GM18526 (cell line): ENCODE measurements around the gene PPP1R12A.

Experiments used
- POLR2A ChIP-seq: IDR thresholded peaks from 3 replicates; pipeline ENCODE4 v1.6.1; 2011; ENCODE audit not compliant: insufficient read length; ENCODE audit errors: extremely low read depth

The PPP1R12A gene

DNA sequence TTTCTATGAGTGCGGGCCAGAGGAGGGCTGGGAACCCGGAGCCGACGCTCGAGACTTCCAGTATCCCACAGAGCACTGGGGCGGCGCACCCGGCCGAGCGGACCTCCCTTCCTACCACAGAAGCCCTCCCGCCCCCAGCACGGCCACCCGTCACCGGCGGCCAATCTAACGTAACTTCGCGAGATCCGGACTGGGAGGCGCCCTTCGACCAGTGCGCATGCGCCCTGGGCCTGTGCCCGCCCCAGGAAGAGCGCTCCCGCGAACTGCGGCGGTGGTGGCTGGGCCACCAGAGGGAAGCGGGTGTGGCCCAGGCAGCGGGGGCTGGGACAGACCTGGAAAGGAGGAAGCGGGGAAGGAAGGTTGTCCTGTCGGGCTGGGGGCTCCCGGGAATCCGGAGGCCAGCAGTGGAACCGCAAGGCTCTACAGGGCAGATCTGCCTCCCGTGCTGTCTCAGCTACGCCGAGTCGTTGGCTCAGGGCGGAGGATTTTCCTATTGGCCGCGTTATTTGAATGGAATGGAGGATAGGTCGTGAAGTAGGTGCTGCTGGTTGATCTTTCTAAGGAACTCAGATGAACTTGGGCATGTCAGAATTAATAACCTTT is at the start of gene PPP1R12A:
Gene PPP1R12A, minus strand, starts transcription at position 77 of the 603 bp plus-strand sequence. CDS start 166 bp downstream, outside the sequence.
- peak; percentile 94 for TF ChIP-seq POLR2A

DNA sequence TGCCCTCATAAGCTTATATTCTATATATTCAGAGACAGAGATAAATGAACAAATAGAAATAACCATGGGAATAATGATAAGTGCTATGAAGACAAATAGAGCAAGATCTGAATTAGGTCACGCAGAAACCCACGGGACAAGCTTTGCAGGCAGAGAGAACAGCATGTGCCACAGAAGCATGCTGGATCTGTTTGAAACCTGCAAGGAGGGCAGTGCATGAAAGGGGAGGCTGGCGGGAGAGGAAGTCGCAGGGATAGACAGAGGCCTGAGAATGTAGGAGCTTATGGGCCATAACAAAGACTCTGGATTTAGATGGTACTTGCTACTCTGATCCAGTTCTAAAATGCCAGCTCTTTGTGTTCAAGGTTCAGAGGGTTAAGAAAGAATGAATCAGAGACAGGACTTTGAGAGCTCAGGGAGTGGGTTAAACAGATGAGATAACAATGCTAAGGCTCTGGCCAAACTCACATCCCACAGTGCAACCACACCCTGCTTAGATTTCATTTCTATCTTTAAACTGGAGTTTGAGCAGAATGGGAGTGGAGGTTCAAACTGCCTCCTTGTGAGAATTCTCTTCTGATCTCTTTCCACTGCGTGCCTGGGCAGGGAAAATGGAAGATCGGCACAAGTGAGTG is 49.2 kb upstream of the PPP1R12A start:
- TF ChIP-seq POLR2A = no peak

DNA sequence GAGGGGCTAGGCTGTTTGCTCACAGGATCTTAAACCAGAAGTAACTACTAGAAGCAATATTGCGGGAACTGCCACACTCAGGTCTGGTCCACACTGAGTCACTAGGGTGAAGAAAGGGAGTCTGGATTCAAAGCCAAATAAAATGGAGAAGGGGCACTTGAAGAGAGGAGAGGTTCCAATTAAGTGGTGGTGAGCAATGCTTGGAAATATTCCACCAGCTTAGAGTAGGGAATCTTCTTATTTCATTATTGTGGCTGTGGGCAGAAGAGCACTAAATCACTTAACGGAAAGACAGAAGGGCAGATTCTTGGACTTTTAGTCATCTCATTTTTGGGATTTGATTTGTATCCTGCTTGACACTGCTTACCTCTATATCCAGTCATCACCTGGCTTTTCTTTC is 48.6 kb upstream of the PPP1R12A start:
- no peak for TF ChIP-seq POLR2A

DNA sequence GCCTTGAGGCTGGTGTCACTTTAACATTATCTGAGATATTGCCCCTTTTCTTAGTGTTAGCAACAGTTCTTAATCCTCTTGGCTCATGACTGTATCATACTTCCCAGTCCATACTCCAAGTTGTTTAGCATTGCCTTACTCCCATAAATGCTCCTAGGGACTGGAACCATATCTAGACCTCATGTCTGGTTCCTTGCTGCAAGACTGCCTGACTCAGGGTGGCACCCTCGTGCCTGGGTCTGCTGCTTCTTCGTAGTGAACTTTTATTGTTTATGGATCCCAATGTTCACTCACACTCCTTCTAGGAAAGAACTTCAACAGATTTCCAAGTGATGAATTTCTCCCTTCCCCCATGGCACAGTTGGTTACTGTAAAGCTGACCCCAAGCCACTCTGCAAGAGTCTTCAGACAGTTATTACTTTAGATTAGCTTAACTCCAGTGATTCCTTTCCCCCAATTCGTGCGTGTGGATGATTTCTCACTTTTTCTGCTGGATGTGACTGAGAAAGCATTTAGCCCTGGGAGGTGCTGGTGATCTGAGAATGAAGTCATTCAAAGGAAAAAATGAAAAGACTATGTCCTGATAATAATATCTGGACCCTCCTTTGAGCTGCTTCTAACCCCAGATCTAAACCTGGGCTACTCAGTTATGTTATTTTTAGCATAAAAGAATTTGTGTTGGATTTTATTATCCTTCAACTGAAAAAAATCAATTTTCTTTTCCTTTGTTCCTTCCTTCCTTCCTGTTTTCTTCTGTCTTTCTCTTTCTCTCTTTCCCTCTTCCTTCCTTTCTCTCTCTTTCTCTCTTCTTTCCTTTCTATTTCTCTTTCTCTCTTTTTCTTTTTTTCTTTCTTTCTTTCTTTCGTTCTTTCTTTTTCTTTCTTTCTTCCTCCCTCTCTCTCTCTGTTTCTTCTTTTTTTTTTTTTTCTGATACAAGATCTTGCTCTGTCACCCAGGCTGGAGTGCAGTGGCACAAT is 47.5 kb upstream of the PPP1R12A start:
- TF ChIP-seq POLR2A = no peak

DNA sequence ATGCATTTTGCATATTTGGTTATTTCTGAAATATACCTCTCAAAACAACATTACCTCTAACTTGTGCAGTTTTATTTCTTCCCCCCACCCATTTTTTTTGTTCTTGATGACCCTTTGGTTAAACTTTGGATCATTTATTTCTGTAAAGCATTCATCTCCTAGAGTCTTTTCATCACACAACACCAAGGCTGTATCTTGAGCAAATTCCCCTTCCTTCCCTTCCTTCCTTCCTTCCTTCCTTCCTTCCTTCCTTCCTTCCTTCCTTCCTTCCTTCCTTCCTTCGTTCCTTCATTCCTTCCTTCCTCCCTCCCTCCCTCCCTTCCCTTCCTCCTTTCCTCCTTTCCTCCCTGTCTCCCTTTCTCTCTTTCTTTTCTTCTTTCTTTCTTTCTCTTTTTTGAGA is 43.8 kb upstream of the PPP1R12A start:
- no peak for TF ChIP-seq POLR2A

DNA sequence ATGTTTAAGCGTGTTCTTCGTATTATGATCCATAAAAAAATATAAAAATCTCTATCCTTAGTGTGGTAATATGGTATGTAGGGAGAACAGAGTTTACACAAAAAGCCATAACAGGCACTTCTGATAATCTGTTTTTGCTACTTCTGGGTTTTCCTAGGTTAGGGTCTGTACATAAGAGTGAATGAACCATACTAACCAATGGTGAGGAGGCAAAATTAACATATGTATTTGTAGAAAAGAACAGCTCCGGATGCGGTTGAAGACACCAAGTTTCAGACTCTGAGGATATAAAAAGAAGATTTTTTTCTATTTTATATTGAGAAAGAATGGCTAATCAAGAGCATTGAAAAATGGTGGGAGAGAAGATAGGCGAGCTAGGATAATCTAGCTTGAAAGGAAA is 40.2 kb upstream of the PPP1R12A start:
- TF ChIP-seq POLR2A = no peak

DNA sequence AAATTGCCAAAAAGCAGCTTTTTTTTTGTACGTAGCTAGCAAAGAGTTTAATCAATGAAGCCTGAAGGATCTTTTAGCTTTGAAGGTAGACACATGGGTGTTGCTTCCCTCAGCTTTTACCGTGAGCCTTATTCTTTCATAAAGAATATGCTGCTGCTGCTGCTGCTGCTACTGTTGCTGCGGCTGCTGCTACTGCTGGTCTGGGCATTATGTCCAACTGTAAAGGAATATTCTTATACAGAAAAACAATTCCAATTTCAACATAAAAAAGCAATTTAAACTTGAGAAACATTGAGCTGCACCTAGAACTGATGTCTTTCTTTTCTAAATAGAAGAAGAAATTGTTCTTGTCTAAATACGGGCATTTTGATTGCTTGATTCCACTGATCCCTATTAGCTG is 38.9 kb upstream of the PPP1R12A start:
- TF ChIP-seq POLR2A = no peak

DNA sequence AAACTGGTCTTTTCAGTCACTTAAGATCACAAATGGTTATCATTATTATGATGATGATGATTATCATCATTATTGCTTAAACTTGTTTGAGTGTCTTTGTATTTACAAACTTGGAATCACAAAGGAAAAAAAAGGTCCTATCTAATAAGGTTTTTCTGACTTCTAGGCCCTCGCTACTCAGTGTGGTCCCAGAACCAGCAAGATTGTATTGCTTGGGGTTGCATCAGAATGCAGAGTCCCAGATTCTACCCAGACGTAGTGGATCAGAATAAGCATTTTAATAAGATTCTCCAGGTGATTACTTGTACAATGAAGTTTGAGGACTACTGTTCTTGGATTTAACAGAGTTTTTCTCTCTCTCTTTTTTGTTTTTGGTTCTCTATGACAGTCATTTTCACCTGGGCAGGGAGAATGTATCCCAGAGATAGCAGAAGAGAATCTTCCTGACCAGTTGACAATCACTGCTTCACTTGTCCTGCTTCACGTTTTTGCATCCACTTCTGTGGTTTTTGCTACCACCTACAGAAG is 29.3 kb upstream of the PPP1R12A start:
- no peak for TF ChIP-seq POLR2A

DNA sequence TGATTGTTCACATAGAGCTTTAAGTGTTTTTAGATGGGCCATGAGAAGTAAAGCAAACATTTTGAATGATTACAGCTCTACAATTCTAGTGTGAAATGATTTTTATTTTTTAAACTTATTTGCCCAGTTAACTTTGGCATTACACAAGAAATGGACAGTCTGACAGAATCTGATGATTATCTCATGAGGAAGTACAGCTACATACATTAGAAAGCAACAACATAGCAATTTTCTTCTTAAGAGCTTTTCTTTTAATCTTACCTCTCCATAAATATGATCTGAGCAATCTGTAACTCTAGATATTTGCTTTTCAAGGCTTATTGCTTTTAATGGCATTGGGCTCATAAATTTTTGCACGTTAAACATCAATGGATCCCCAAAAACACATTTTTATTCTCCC is 26.5 kb upstream of the PPP1R12A start:
- TF ChIP-seq POLR2A = no peak

DNA sequence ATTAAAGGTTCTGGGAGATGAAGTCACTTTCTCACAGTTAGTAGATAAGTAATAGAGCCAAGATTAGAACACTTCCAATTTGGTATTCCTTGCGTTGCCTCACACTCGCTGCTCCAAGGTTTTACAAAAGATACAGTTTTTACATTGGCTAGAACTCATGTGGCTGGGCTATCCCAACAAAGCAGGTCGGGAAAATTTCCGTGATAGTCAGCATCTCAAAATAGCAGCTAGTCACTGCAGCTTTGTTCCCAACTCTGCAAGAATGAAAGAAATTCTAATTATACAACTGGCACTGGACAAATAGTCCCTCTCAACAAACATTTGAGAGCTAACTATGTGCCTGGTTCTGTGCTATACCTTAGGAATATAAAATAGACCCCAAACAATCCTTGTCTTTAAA is 24.6 kb upstream of the PPP1R12A start:
- TF ChIP-seq POLR2A = no peak

DNA sequence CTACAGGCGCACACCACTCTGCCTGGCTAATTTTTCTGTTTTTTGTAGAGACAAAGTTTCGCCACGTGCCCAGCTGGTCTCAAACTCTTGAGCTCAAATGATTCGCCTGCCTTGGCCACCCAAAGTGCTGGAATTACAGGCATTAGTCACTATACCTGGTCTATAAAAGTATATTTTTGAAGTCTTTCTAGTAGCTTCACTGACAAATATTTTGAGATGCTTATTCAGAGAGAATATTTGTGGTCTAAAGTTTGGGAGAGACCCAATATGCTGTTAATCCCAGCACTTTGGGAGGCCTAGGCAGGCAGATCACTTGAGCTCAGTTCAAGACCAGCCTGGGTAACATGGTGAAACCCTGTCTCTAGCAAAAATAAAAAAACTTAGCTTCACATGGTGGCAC is 22.0 kb upstream of the PPP1R12A start:
- no peak for TF ChIP-seq POLR2A

DNA sequence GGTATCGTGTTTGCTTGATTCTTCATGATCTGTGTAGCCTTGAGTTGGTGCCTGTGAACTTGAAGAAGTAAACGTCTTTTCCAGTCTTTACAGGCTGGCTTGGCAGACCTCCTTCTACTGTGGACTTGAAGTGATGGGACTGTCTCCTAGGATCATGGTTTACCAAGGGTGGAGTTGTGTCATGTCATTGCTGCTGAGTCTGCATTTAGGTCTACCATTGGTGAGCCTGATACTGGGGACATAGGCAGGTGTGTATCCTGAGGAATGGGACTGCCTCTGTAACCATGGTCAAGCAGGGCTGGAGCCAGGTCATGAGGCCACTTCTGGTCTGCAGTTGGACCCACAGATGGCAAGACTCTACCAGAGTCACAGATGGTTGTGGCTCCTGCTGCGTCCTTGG is 20.7 kb upstream of the PPP1R12A start:
- TF ChIP-seq POLR2A = no peak

DNA sequence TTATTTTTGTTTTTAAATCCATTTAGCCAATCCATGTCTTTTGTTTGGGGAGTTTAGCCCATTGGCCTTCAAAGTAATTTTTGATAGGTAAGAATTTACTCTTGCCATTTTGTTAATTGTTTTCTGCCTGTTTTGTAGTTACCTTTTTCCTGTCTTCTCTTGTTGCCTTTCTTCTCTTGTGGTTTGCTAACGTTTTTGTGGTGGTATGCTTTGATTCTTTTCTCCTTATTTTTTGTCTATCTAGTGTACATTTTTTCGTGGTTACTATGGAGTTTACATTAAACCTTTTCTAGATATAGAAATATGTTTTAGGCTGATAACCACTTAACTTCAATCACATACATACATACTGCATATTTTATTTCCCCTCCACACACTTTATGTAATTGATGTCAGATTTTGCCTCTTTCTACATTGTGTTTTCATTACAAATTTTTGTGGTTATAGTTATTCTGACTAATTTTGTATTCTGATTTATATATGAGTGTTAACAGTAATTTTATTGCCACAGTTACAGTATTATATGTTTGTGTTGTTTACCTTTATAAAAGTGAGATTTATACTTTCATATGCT is 19.2 kb upstream of the PPP1R12A start:
- no peak for TF ChIP-seq POLR2A

DNA sequence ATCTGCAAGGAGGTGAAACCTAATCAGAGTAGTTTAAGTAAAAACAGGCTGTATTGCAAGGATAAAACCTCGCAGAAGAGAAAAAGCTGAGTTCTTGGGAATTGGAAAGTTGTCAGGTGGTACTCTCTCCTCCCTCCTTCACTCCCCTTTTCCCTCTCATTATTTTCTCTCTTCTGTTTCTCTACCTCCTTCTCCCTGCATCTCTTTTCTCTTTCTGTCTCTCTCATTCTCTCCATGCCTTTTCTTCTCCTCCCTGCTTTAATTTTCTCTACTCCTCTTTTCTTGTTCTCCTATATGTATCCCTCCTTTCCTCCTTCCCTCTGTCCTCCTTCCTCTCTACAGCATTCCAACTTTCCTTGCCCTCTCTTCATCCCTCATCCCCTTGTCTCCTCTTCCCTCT is 14.2 kb upstream of the PPP1R12A start:
- no peak for TF ChIP-seq POLR2A

DNA sequence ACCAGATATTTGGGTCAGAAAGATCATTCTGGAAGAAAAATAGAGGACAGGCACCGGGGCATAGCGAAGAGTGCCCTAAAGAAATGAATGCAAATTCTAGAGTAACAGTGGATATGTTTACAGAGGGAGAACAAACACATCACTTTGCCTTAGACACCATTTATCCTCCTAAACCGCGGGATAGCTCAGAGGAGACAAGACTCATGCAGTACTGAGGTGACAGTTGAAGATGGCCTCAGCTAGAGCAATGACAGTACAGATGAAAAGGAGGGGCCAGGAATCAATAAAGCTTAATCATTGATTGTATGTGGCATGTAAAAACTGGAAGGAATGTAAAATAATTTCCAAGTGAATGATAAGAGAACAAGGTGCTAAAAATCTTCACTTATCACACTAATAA is 10.5 kb upstream of the PPP1R12A start:
- TF ChIP-seq POLR2A = no peak
